Measurements from ENCODE around the gene LARGE1.

DNA sequence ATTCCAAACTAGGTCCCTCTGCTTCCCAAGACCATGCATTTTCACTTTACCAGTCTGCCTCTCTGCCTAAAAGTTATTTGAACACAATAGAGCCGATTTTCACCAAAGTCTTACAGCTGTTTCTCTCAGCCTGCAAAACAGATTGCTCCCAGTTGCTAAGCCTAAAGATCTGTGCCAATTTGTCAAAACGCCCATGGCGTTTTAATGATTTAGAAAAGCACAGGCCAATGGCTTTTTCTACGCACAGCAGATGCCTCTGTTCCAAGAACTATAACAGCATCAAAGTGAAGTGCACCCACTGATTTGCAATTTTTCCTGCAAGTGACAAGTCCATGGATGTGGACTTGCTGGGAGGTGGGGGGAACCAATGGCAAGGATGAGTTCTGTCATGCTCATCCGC lies 688.2 kb downstream of the LARGE1 start:
- TF ChIP-seq, protein P1, sequence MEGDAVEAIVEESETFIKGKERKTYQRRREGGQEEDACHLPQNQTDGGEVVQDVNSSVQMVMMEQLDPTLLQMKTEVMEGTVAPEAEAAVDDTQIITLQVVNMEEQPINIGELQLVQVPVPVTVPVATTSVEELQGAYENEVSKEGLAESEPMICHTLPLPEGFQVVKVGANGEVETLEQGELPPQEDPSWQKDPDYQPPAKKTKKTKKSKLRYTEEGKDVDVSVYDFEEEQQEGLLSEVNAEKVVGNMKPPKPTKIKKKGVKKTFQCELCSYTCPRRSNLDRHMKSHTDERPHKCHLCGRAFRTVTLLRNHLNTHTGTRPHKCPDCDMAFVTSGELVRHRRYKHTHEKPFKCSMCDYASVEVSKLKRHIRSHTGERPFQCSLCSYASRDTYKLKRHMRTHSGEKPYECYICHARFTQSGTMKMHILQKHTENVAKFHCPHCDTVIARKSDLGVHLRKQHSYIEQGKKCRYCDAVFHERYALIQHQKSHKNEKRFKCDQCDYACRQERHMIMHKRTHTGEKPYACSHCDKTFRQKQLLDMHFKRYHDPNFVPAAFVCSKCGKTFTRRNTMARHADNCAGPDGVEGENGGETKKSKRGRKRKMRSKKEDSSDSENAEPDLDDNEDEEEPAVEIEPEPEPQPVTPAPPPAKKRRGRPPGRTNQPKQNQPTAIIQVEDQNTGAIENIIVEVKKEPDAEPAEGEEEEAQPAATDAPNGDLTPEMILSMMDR (IDR thresholded peaks at IDR 0.05; ENCODE audit: insufficient read depth, low read length) = no peak
- TF ChIP-seq, protein P2, sequence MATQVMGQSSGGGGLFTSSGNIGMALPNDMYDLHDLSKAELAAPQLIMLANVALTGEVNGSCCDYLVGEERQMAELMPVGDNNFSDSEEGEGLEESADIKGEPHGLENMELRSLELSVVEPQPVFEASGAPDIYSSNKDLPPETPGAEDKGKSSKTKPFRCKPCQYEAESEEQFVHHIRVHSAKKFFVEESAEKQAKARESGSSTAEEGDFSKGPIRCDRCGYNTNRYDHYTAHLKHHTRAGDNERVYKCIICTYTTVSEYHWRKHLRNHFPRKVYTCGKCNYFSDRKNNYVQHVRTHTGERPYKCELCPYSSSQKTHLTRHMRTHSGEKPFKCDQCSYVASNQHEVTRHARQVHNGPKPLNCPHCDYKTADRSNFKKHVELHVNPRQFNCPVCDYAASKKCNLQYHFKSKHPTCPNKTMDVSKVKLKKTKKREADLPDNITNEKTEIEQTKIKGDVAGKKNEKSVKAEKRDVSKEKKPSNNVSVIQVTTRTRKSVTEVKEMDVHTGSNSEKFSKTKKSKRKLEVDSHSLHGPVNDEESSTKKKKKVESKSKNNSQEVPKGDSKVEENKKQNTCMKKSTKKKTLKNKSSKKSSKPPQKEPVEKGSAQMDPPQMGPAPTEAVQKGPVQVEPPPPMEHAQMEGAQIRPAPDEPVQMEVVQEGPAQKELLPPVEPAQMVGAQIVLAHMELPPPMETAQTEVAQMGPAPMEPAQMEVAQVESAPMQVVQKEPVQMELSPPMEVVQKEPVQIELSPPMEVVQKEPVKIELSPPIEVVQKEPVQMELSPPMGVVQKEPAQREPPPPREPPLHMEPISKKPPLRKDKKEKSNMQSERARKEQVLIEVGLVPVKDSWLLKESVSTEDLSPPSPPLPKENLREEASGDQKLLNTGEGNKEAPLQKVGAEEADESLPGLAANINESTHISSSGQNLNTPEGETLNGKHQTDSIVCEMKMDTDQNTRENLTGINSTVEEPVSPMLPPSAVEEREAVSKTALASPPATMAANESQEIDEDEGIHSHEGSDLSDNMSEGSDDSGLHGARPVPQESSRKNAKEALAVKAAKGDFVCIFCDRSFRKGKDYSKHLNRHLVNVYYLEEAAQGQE (IDR thresholded peaks at IDR 0.05; ENCODE audit: insufficient replicate concordance, low read depth) = no peak
- TF ChIP-seq SPI1 (IDR thresholded peaks at IDR 0.05; ENCODE audit: borderline replicate concordance, low read depth) (no peak), POLR2AphosphoS5 (IDR thresholded peaks at IDR 0.05; ENCODE audit: low read depth) (no peak)
